K562 (cell line): ENCODE measurements around the gene ACP5. TPM values are rescaled to one million over a fixed set of nuclear protein-coding genes. Genes with fewer than 3 reads are reported as not detected.
A peak's percentile ranks its signal among the peaks of the same experiment; 100 is the strongest.

Experiments
- DNMT1 ChIP-seq: fragments of 450-650 bp; IDR thresholded peaks from 2 replicates; pipeline ENCODE4 v1.6.1; 2016; ENCODE audit warnings: antibody characterized with exemption, mild to moderate bottlenecking
- ETV1 ChIP-seq: fragments of 450-650 bp; conservative IDR thresholded peaks from 2 replicates; pipeline ENCODE4 v1.6.1; 2016; ENCODE audit warnings: missing genetic modification characterization, control low read depth, low read depth, missing compliant biosample characterization
- ETV6 ChIP-seq, 3 experiments: fragments of 150-350 bp in 1 of 3; sonication (generic) in 1 of 3; formaldehyde crosslinking in 1 of 3; IDR thresholded peaks; 2 replicates each; pipeline versions ENCODE4 v1.6.1 to v1.8.0; 2014 to 2022; ENCODE audit warnings: borderline replicate concordance in 2 of 3, low read depth in 2 of 3, antibody characterized with exemption in 1 of 3, low read length in 1 of 3, mild to moderate bottlenecking in 1 of 3, missing genetic modification reagents in 1 of 3
- FOXA3 ChIP-seq, 2 experiments: fragments of 450-650 bp in 1 of 2; sonication (generic) in 1 of 2; formaldehyde crosslinking; IDR thresholded peaks in 1 of 2; conservative IDR thresholded peaks in 1 of 2; 2 replicates each; pipeline versions ENCODE4 v1.4.0 to v1.8.0; 2020 to 2022; ENCODE audit warnings: mild to moderate bottlenecking in 2 of 2, missing genetic modification reagents in 1 of 2
- GTF2A2 ChIP-seq: IDR thresholded peaks from 2 replicates; pipeline ENCODE4 v1.6.1; 2016; ENCODE audit warnings: mild to moderate bottlenecking, missing genetic modification characterization, missing compliant biosample characterization
- HDAC3 ChIP-seq: fragments of 450-650 bp; IDR thresholded peaks from 2 replicates; pipeline ENCODE4 v1.6.1; 2018; ENCODE audit warnings: borderline replicate concordance, mild to moderate bottlenecking, moderate library complexity; ENCODE audit not compliant: partially characterized antibody
- KAT7 ChIP-seq: sonication (generic); formaldehyde crosslinking; IDR thresholded peaks from 2 replicates; pipeline ENCODE4 v1.8.0; 2022; ENCODE audit warnings: missing genetic modification reagents, mild to moderate bottlenecking, borderline replicate concordance
- KDM5B ChIP-seq: fragments of 200-600 bp; sonication (generic); IDR thresholded peaks from 2 replicates; pipeline ENCODE4 v1.6.1; 2012; ENCODE audit warnings: low read depth, mild to moderate bottlenecking, moderate library complexity, low read length, control low read depth, inconsistent platforms; ENCODE audit not compliant: insufficient replicate concordance
- MAFG ChIP-seq: fragments of 450-650 bp; conservative IDR thresholded peaks from 2 replicates; pipeline ENCODE4 v1.6.1; 2016; ENCODE audit warnings: missing genetic modification characterization, missing compliant biosample characterization
- MCM3 ChIP-seq: fragments of 450-650 bp; IDR thresholded peaks from 2 replicates; pipeline ENCODE4 v1.6.1; 2016
- MEF2D ChIP-seq: conservative IDR thresholded peaks from 2 replicates; pipeline ENCODE4 v1.6.1; 2016; ENCODE audit warnings: low read depth, missing genetic modification characterization, missing compliant biosample characterization
- MTA3 ChIP-seq: fragments of 450-650 bp; formaldehyde crosslinking; IDR thresholded peaks from 2 replicates; pipeline ENCODE4 v1.6.1; 2017; ENCODE audit warnings: mild to moderate bottlenecking, borderline replicate concordance
- NEUROD1 ChIP-seq: fragments of 150-350 bp; IDR thresholded peaks from 2 replicates; pipeline ENCODE4 v1.6.1; 2014; ENCODE audit warnings: borderline replicate concordance, low read length, low read depth; ENCODE audit not compliant: partially characterized antibody
- NR2C1 ChIP-seq, 2 experiments: fragments of 450-650 bp; IDR thresholded peaks; 2 replicates each; pipeline ENCODE4 v1.6.1; 2017; ENCODE audit warnings: mild to moderate bottlenecking in 2 of 2, antibody characterized with exemption in 1 of 2, inconsistent platforms in 1 of 2, missing compliant biosample characterization in 1 of 2, missing genetic modification characterization in 1 of 2
- POLR2B ChIP-seq: fragments of 450-650 bp; IDR thresholded peaks from 2 replicates; pipeline ENCODE4 v1.6.1; 2018; ENCODE audit warnings: low read depth; ENCODE audit not compliant: partially characterized antibody
- PTRF ChIP-seq: fragments of 450-650 bp; IDR thresholded peaks from 2 replicates; pipeline ENCODE4 v1.6.1; 2016; ENCODE audit warnings: mild to moderate bottlenecking, missing genetic modification characterization, missing compliant biosample characterization
- SUPT5H ChIP-seq: fragments of 450-650 bp; IDR thresholded peaks from 2 replicates; pipeline ENCODE4 v1.6.1; 2016
- TAF9B ChIP-seq: fragments of 450-650 bp; IDR thresholded peaks from 2 replicates; pipeline ENCODE4 v1.6.1; 2018; ENCODE audit warnings: mild to moderate bottlenecking; ENCODE audit not compliant: partially characterized antibody
- TGIF2 ChIP-seq: sonication (generic); formaldehyde crosslinking; IDR thresholded peaks from 2 replicates; pipeline ENCODE4 v1.8.1; 2022; ENCODE audit warnings: mild to moderate bottlenecking, missing genetic modification reagents, moderate library complexity
- U2AF2 ChIP-seq: fragments of 200-400 bp; formaldehyde crosslinking; optimal IDR thresholded peaks from 2 replicates; pipeline ENCODE3; 2017; ENCODE audit warnings: low read depth, mild to moderate bottlenecking, low read length
- ZFPM2 ChIP-seq: fragments of 250-450 bp; sonication (Bioruptor Pico); IDR thresholded peaks from 2 replicates; pipeline ENCODE4 v1.5.1; 2022; ENCODE audit warnings: mild to moderate bottlenecking
- ZNF134 ChIP-seq: fragments of 250-450 bp; sonication (Bioruptor Pico); conservative IDR thresholded peaks from 2 replicates; pipeline ENCODE4 v1.4.0; 2020
- ZSCAN32 ChIP-seq: fragments of 450-650 bp; formaldehyde crosslinking; IDR thresholded peaks from 2 replicates; pipeline ENCODE4 v1.4.0; 2020; ENCODE audit warnings: mild to moderate bottlenecking, moderate library complexity
- polyA plus RNA-seq, 8 experiments: library from polyadenylated mRNA; depleted of rRNA in 4 of 8; stranded (reverse) in 5 of 8; unstranded in 3 of 8; fragments of >200 nt; fragmentation: Nextera tagmentation in 2 of 8; fragmentation: Illumina TruSeq in 1 of 8; extraction: Ambion mirVana in 2 of 8; extraction: Trizol in 1 of 8; gene quantifications; 2 replicates each; pipeline versions ENCODE4 v1.2.1 to v1.2.3, GENCODE V29; 2011 to 2014; ENCODE audit warnings: inconsistent platforms in 1 of 8, missing spikeins in 1 of 8
- total RNA-seq, 7 experiments: library from RNA; depleted of rRNA in 6 of 7; stranded (reverse); fragments of >200 nt in 6 of 7; fragmentation: Illumina TruSeq in 2 of 7; extraction: Trizol in 2 of 7; gene quantifications; 2 replicates each; pipeline versions ENCODE4 v1.2.1 to v1.2.3, GENCODE V29; 2011 to 2021; ENCODE audit warnings: low replicate concordance in 1 of 7
- TF ChIP-seq, protein P1 (sequence below): sonication (generic); formaldehyde crosslinking; IDR thresholded peaks from 2 replicates; pipeline ENCODE4 v1.8.0; 2022; ENCODE audit warnings: mild to moderate bottlenecking, missing genetic modification reagents, borderline replicate concordance
- TF ChIP-seq, protein P2 (sequence below): fragments of 200-800 bp; sonication (Bioruptor generic); IDR thresholded peaks from 2 replicates; pipeline ENCODE4 v1.6.1; 2017; ENCODE audit warnings: missing genetic modification characterization, missing compliant biosample characterization

ACP5 gene
- total and polyA plus RNA-seq, 9 of the 15 experiments (the other 6 are each of a cell fraction or from before 2014, with no cell fraction given), result 0.06 to 1.1 (median 0.31) TPM; not detected in 1

DNA sequence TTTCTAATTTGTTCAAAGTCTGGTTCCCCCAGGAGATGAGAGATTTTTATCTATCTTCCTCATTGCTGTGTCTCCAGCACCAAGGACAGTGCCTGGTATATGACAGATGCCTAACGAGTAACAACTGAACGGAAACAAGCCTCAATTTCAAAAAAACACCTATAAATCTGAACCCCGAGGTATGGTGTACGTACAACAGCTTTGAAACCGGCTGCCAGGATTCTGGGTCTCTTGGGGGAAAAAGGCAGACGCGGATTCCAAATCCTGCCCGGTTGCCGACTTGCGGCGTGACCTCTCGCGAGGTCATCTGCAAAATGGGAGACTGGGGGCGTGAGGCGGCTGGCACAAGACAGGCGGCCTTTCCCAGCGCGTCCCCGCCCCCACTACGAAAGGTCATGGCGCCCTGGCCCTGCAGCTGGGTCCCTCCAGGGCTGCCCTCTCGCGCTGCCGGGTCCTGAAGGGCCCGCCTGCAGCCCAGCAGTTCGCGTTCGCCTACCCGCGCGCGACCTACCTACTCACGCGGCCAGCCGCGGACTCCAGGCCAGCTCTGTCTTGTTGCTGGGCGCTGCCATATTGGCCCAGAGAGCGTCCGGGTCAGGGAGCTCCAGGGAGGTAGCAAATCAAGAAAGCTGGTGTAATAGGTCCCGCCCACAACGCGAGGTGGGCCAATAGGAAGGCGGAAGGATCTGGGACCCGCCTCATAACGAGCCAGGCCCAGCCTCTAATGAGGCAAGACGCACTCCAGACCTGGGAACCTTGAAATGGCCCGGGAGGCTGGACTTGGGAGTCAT lies 48.7 kb downstream of the ACP5 start, which contains the start of gene ECSIT (continued):
- no peak for TF ChIP-seq MEF2D (tag)
- TF ChIP-seq SUPT5H, result peak; percentile 79
- TF ChIP-seq ZNF134, result no peak
- no peak for TF ChIP-seq PTRF (tag)
- TF ChIP-seq NR2C1 (IDR thresholded peaks at IDR 0.05), result peak; percentile 99
- peak; percentile 99 for TF ChIP-seq NR2C1 (tag; IDR thresholded peaks at IDR 0.05)
- TF ChIP-seq FOXA3 (CRISPR knock-in tag; conservative IDR thresholded peaks at IDR 0.05 in 1 of 2, IDR thresholded peaks at IDR 0.05 in 1 of 2), result peak in 1 of 2 experiments; percentile 53; a peak in 1 of 4 replicates
- no peak for TF ChIP-seq MAFG (tag)
- TF ChIP-seq NEUROD1, result peak; percentile 8
- TF ChIP-seq, protein P1, sequence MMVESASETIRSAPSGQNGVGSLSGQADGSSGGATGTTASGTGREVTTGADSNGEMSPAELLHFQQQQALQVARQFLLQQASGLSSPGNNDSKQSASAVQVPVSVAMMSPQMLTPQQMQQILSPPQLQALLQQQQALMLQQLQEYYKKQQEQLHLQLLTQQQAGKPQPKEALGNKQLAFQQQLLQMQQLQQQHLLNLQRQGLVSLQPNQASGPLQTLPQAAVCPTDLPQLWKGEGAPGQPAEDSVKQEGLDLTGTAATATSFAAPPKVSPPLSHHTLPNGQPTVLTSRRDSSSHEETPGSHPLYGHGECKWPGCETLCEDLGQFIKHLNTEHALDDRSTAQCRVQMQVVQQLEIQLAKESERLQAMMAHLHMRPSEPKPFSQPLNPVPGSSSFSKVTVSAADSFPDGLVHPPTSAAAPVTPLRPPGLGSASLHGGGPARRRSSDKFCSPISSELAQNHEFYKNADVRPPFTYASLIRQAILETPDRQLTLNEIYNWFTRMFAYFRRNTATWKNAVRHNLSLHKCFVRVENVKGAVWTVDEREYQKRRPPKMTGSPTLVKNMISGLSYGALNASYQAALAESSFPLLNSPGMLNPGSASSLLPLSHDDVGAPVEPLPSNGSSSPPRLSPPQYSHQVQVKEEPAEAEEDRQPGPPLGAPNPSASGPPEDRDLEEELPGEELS (CRISPR knock-in tag), result 0 out of 2 replicates have a peak, but pooled peaks have one; percentile 43
- TF ChIP-seq TGIF2, result peak; percentile 98
- no peak for TF ChIP-seq U2AF2
- TF ChIP-seq MTA3, result peak; percentile 82; the same call in 1 of the 2 replicates
- TF ChIP-seq POLR2B, result peak; percentile 54
- peak; percentile 54 for TF ChIP-seq TAF9B
- TF ChIP-seq ZSCAN32 (CRISPR knock-in tag), result no peak
- TF ChIP-seq ZFPM2 (CRISPR knock-in tag), result 0 out of 2 replicates have a peak, but pooled peaks have one; percentile 51
- TF ChIP-seq HDAC3, result peak; percentile 66
- TF ChIP-seq GTF2A2 (tag), result no peak
- no peak for TF ChIP-seq MCM3
- peak; percentile 38; the same call in 1 of the 2 replicates for TF ChIP-seq ETV1 (tag)
- TF ChIP-seq, protein P2, sequence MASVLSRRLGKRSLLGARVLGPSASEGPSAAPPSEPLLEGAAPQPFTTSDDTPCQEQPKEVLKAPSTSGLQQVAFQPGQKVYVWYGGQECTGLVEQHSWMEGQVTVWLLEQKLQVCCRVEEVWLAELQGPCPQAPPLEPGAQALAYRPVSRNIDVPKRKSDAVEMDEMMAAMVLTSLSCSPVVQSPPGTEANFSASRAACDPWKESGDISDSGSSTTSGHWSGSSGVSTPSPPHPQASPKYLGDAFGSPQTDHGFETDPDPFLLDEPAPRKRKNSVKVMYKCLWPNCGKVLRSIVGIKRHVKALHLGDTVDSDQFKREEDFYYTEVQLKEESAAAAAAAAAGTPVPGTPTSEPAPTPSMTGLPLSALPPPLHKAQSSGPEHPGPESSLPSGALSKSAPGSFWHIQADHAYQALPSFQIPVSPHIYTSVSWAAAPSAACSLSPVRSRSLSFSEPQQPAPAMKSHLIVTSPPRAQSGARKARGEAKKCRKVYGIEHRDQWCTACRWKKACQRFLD, result peak; percentile 70; the same call in 1 of the 2 replicates
- no peak for TF ChIP-seq ETV6 (IDR thresholded peaks at IDR 0.05; ENCODE audit: borderline replicate concordance in 1 of 2, low read depth in 2 of 2, low read length in 1 of 2)
- TF ChIP-seq ETV6 (CRISPR knock-in tag; IDR thresholded peaks at IDR 0.05; ENCODE audit: borderline replicate concordance), result no peak
- TF ChIP-seq KDM5B, result peak; percentile 67
- peak; percentile 63; the same call in 1 of the 2 replicates for TF ChIP-seq KAT7
- TF ChIP-seq DNMT1, result no peak
